Neural cell (in vitro differentiated cells): ENCODE measurements around the gene IRX6.

Source experiments
- CTCF ChIP-seq: fragments of 450-650 bp; IDR thresholded peaks from 2 replicates; pipeline ENCODE4 v1.5.1; 2014; ENCODE audit warnings: antibody characterized with exemption, mild to moderate bottlenecking, moderate library complexity; ENCODE audit not compliant: poor library complexity, severe bottlenecking
- POLR2AphosphoS5 ChIP-seq: IDR thresholded peaks from 2 replicates; pipeline ENCODE4 v1.6.1; 2012

GRCh38 chr16:55294931-55295342, 29.1 kb upstream of the IRX6 start:
- no peak for TF ChIP-seq CTCF
- no peak for TF ChIP-seq POLR2AphosphoS5
